T-helper 2 cell treated with Interferon-gamma antibody and Interleukin-4, amounts not matched to agents 5 μg/mL and 100 μg/mL, for 36 hours (primary cell): ENCODE results near the gene ATCAY.
"Not testable (repeated sequence)": the region's sequence is repeated elsewhere in the genome, so short reads cannot be mapped to it uniquely, and the experiment has no call there.

ENCODE experiments used
- DNase-seq: peaks from one replicate; pipeline ENCODE4 v3.0.0; 2021; ENCODE audit warnings: low spot score
- H3K27ac Mint-ChIP-seq: one replicate; pipeline ENCODE4 v1.8.0; 2021; ENCODE audit warnings: mild to moderate bottlenecking, mixed read lengths
- H3K27me3 Mint-ChIP-seq: one replicate; pipeline ENCODE4 v1.8.0; 2021; ENCODE audit warnings: low read depth, mixed read lengths
- H3K36me3 Mint-ChIP-seq: one replicate; pipeline ENCODE4 v1.8.0; 2021; ENCODE audit warnings: low read depth, mixed read lengths
- H3K4me1 Mint-ChIP-seq: one replicate; pipeline ENCODE4 v1.8.0; 2021; ENCODE audit warnings: low read depth, mixed read lengths
- H3K4me3 Mint-ChIP-seq: one replicate; pipeline ENCODE4 v1.8.0; 2022; ENCODE audit warnings: mild to moderate bottlenecking, moderate library complexity, mixed read lengths
- H3K9me3 Mint-ChIP-seq: one replicate; pipeline ENCODE4 v1.8.0; 2021; ENCODE audit warnings: mixed read lengths

ATCAY gene

DNA sequence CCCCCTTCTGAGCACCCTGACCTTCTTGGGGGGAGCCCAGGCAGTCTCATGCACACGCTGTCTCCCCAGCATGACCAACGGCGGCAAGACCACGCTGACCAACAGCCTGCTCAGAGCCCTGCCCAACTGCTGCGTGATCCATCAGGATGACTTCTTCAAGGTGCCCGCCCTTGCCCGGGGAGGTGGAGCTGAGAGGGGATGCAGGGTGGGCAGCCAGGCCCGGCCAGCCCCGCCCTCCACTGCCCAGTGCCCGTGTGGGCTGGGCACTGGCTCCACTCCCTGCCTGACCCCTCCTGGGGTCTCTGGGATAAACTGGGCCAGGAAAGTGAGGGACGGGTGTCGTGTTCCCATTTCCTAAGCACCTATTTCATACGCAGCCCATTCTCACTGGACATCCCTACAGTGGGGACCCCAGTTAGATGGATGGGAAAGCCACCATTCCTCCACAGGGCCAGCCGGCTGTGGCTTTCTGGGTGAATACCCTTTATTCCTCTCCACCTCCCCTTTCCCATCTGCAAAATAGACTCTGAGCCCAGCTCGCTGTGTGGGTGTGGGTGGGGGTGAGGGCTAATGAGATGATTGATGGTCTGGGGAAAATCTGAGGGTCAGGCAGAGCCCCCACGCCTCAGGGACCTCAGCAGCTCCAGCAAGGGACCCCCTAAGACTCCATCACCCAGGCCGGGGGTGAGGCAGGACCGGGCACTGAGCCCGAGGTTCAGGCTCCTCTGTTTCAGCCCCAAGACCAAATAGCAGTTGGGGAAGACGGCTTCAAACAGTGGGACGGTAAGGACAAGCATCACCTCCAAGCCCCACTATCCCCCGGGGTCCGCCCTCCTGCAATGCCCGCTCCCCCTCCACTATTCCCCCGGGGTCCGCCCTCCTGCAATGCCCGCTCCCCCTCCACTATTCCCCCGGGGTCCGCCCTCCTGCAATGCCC lies 56.3 kb downstream of the ATCAY start:
- no peak for DNase-seq
- Mint-ChIP-seq H3K9me3 (no peaks in the 10 kb centered on the region), H3K36me3 (no peaks in the 10 kb centered on the region), H3K27ac (no peak overlapping the region), H3K4me3 (no peak overlapping the region), H3K27me3 (peaks cover 20% of the 10 kb centered on the region), H3K4me1 (no peaks in the 10 kb centered on the region)

DNA sequence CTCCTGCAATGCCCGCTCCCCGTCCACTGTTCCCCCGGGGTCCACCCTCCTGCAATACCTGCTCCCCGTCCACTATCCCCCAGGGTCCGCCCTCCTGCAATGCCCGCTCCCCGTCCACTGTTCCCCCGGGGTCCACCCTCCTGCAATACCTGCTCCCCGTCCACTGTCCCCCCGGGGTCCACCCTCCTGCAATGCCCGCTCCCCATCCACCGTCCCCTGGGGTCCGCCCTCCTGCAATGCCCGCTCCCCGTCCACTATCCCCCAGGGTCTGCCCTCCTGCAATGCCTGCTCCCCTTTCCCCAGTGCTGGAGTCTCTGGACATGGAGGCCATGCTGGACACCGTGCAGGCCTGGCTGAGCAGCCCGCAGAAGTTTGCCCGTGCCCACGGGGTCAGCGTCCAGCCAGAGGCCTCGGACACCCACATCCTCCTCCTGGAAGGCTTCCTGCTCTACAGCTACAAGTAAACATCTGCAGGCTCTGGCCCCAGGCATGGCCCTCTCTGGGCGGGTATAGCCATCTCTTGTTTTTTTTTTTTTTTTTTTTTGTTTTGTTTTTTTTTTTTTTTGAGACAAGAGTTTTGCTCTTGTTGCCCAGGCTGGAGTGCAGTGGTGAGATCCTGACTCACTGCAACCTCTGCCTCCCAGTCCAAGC lies 57.9 kb downstream of the ATCAY start:
- not testable (repeated sequence) for H3K4me1 Mint-ChIP-seq, DNase-seq, H3K9me3 Mint-ChIP-seq, H3K36me3 Mint-ChIP-seq, H3K4me3 Mint-ChIP-seq, H3K27ac Mint-ChIP-seq
- H3K27me3 Mint-ChIP-seq = peaks cover 14% of the 10 kb centered on the region

DNA sequence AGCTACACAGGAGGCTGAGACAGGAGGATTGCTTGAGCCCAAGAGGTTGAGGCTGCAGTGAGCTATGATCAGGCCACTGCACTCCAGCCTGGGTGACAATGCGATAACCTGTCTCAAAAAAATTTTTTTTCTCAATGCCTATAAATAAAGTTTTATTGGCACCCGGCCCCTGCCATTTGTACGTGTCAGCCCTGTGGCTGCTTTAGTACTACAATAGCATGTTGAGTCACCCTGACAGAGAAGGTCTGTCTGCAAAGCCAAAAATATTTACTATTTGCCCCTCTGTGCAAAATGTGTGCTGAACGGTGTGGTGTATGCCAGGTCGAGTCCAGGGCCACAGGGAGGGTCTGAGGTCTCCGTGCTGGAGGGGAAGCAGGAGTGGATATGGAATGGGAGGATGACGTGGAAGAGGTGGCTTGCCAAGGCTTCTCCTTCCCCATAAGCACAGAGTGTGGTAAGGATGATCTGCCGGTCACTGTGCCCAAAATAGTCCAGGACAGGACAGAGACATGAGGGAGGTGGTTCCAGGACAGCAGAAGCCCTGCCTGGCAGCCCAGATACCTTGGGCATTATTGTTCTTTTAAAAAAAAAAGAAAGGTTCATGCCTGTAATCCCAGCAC lies 62.4 kb downstream of the ATCAY start:
- DNase-seq = no peak
- no peaks in the 10 kb centered on the region for H3K36me3 Mint-ChIP-seq
- no peak overlapping the region for H3K4me3 Mint-ChIP-seq
- H3K4me1 Mint-ChIP-seq = peaks cover 3% of the 10 kb centered on the region
- no peaks in the 10 kb centered on the region for H3K9me3 Mint-ChIP-seq
- no peaks in the 10 kb centered on the region for H3K27me3 Mint-ChIP-seq
- no peak overlapping the region for H3K27ac Mint-ChIP-seq

DNA sequence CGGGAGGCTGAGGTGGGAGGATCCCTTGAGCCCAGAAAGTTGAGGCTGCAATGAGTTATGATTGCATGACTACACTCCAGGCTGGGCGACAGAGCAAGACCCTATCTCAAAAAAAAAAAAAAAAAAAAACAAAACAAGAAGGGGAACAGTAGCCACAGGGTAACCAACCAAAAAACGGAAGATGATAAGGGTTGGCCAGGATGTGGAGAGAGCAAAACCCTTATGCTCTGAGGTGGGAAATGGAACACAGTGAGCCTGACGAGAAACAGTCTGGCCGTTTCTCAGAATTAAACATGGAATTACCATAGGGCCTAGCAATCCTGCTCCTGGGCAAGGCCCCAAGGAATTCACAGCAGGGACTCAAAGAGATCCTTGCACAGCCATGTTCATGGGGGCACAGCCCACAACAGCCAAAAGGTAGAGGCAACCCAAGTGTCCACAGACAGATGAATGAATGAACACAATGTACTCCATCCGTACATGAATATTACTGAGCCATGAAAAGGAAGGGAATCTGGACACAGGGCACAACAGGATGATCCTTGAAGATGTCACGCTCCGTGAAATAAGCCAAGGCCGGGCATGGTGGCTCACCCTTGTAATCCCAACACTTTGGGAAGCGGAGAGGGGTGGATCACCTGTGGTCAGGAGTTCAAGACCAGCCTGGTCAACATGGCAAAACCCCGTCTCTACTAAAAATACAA lies 63.7 kb downstream of the ATCAY start:
- no peaks in the 10 kb centered on the region for H3K27me3 Mint-ChIP-seq
- H3K9me3 Mint-ChIP-seq = no peaks in the 10 kb centered on the region
- DNase-seq = no peak
- no peaks in the 10 kb centered on the region for H3K36me3 Mint-ChIP-seq
- no peak overlapping the region for H3K27ac Mint-ChIP-seq
- peaks cover 3% of the 10 kb centered on the region for H3K4me1 Mint-ChIP-seq
- H3K4me3 Mint-ChIP-seq = no peak overlapping the region

DNA sequence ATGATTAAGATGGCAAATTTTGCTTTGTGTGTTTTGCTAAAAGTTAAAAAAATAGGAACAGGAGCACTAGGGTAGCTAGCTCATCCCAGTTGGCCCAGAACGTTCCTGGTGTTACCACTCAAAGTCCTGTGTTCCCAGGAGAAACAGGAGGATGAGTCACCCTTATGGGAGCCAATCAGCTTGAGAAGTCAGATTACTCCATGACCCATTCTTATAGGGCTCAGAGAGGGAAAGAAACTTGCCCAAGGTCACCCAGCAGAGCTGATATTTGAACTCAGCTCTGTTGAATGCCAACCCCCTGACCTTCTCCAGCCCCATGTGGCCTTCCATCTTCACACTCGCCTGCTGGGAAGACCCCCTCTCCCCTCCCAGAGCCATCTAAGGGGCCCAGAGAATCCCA lies 65.4 kb downstream of the ATCAY start:
- no peaks in the 10 kb centered on the region for H3K27me3 Mint-ChIP-seq
- H3K9me3 Mint-ChIP-seq = no peaks in the 10 kb centered on the region
- DNase-seq = no peak
- H3K4me3 Mint-ChIP-seq = no peak overlapping the region
- peaks cover 3% of the 10 kb centered on the region for H3K4me1 Mint-ChIP-seq
- H3K36me3 Mint-ChIP-seq = no peaks in the 10 kb centered on the region
- no peak overlapping the region for H3K27ac Mint-ChIP-seq

DNA sequence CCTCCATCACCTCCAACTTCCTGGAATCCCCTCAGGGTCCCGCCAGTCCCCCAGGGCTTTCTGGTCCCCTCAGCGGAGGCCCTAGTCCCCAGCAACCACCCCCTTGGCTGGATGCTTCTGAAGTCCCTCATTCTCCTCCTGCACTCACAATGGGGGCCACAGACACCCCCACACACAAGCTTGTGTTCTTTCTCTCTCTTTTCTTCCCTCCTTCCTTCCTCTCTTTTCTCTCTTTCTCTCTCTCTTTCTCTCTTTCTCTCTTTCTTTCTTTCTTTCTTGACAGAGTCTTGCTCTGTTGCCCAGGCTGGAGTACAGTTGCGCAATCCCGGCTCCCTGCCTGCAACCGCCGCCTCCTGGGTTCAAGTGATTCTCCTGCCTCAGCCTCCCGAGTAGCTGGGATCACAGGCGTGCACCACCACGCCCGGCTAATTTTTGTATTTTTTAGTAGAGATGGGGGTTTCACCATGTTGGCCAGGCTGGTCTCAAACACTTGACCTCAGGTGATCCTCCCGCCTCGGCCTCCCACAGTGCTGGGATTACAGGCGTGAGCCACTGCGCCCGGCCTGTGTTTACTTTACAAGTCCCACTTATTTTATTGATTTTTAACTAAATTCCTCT lies 66.9 kb downstream of the ATCAY start:
- not testable (repeated sequence) for DNase-seq, H3K4me1 Mint-ChIP-seq, H3K4me3 Mint-ChIP-seq

DNA sequence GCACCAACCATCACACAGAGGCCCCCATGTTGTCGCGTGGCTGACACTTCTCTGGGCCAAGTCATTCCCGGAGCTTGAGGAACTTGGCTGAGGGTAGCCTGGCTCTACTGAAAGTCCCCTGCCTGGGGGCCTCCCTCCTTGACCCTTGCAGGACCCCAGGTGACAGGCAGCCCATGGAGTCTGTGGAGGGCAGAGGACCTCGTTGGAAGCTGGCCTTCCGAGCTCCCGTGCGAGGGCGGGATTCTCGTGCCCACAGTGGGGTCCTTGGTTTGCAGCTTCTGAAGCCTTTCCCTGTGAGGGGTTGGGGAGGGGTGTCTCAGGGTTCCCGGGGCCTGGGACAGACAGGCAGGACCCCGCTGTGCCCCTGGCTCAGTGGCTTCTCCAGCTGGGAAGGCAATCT lies 68.8 kb downstream of the ATCAY start:
- Mint-ChIP-seq H3K27ac (no peak overlapping the region), H3K27me3 (no peaks in the 10 kb centered on the region), H3K4me1 (peaks cover under 1% of the 10 kb centered on the region), H3K36me3 (no peaks in the 10 kb centered on the region), H3K4me3 (no peak overlapping the region), H3K9me3 (no peaks in the 10 kb centered on the region)
- no peak for DNase-seq

More for the DNA sequence above, 66.9 kb downstream of the ATCAY start:
- not testable (repeated sequence) for H3K36me3 Mint-ChIP-seq, H3K9me3 Mint-ChIP-seq, H3K27me3 Mint-ChIP-seq, H3K27ac Mint-ChIP-seq

DNA sequence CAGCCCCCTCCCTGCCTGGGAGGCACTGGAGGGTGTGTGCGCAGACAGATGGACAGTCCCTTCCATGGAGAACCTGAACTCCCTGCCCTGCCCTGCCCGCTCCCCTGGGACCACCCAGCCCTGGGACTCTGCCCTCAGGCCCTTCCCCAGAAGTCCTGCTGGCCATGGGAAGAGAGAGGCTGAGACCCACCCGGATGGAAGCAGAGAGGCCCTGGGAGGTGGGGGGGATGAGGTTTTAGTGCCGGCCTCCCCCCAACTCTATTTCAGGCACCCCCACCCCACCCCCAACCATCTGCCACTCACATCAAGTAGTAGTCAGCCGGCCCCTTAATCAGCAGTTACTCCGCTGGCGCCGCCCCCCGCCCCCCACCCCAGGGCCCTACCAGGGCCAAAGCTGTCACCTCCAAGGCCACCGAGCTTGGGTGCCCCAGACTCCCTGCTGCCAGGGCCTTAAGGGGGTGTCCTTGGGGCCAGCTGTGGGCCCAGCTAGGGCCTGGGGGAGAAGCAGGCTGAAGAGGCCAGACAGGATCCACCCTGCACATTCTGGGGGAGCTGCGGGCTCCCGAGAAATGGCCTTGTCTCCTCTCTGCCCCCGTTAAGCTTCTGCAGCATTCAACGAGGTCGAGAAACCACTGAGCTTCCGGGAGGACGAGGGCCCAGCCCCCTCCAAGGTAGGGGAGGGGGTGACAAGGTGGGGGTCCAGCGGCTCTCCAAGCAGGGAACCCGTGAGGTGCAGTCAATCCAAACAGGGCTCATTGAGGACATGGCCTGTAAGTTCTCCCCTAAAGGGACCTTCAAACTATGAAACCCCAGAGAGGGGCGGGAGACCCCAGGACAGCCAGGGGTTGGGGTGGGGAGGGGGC lies 69.7 kb downstream of the ATCAY start:
- Mint-ChIP-seq H3K9me3 (no peaks in the 10 kb centered on the region), H3K4me3 (no peak overlapping the region), H3K4me1 (no peaks in the 10 kb centered on the region), H3K27ac (no peak overlapping the region), H3K27me3 (no peaks in the 10 kb centered on the region), H3K36me3 (no peaks in the 10 kb centered on the region)
- DNase-seq = no peak

DNA sequence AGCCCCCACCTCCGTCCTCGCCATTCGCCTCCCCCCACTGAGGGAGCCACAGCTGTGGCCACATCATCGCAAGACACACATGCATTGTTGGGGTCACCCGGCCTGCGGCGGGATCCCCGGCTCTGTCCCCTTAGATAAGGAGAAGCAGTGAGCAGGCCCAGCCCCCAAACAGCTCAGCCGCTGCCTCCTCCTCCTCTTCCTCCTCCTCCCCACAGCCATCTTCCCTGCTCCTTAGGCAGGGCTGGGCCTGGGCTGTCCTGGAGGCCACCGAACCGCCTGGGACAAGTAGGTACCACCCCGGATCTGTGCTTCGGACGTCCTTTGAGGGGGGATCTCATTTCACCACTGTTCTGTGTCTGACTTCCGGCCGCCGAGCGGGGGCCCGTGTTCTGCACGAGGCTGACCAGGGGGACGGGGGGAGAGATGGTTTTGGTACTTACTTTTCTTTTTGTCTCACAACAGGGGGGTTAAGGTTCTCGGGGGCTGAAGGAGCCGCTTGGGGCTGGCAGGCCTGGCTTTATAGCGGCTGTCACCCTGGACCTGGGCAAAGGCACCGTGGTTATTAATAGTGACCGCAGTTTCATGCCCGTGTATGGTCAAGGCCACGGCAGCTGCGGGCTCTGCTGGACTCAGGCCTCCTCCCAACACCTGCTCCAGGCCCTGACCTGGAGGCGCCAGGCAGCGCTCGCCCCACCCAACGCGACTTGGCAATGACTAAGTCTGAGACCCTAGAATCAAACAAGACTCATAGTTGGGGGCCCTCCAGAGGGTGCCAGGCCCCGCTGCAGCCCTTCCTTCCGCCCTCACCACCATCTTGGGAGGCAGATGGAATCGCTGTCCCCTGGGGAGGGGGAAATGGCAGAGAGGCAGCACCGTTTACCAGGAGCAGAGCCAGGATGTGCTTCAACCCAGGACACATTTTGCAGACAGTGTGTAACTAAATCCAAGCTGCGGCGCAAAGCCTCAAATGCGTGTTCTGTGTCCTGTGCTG lies 70.7 kb downstream of the ATCAY start:
- no peaks in the 10 kb centered on the region for H3K36me3 Mint-ChIP-seq
- no peak overlapping the region for H3K27ac Mint-ChIP-seq
- no peak for DNase-seq
- H3K4me1 Mint-ChIP-seq = no peaks in the 10 kb centered on the region
- H3K4me3 Mint-ChIP-seq = no peak overlapping the region
- no peaks in the 10 kb centered on the region for H3K9me3 Mint-ChIP-seq
- no peaks in the 10 kb centered on the region for H3K27me3 Mint-ChIP-seq

DNA sequence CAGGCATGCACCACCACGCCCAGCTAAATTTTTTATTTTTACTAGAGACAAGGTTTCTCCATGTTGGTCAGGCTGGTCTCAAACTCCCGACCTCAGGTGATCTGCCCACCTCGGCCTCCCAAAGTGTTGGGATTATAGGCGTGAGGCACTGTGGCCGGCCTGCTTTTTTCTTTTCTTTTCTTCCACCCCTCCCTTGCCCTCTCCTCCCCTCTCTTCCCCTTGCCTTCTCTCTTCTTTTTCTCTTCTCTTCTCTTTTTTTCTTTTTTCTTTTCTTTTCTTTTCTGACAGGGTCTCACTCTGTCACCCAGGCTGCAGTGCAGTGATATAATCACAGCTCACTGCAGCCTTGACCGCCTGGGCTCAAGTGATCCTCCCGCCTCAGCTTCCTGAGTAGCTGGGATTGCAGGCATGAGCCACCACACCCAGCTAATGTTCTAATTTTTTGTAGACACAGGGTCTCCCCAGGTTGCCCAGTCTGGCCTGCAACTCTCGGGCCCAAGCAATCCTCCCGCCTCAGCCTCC lies 72.3 kb downstream of the ATCAY start:
- not testable (repeated sequence) for H3K36me3 Mint-ChIP-seq, H3K9me3 Mint-ChIP-seq, H3K4me3 Mint-ChIP-seq, H3K27me3 Mint-ChIP-seq, H3K27ac Mint-ChIP-seq, DNase-seq, H3K4me1 Mint-ChIP-seq

DNA sequence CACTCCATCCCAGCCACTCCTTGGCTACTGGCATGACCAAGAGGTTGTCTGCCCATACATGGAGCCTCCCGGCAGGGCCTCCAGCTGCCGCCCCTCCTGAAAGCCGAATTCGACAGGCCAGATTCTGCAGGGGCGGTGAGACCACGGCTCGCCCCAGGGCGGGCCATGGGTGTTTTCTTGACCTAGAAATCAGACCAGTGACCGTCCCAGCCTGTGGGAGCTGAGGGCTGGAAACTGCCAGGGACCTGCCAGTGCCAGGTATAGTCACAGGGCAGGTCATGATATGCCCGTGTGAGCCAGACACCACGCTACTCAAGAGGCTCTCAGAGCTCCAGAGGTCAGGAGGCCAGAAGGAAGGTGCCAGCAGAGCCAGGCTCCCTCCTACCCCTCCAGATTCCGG lies 73.6 kb downstream of the ATCAY start:
- Mint-ChIP-seq H3K4me3 (no peak overlapping the region), H3K27ac (no peak overlapping the region), H3K4me1 (no peaks in the 10 kb centered on the region), H3K36me3 (no peaks in the 10 kb centered on the region), H3K9me3 (no peaks in the 10 kb centered on the region), H3K27me3 (no peaks in the 10 kb centered on the region)
- no peak for DNase-seq

DNA sequence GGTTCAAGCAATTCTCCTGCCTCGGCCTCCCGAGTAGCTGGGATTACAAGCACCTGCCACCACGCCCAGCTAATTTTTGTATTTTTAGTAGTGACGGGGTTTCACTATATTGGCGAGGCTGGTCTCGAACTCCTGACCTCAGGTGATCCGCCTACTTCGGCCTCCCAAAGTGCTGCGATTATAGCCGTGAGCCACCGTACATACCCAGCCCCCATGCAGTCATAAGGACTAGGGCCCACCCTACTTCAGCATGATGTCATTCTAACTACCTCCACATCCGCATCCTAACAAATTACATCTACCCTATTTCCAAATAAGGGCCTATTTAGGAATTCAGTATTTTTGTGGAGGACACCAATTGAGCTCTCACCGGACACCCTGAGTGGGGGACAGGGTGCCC lies 74.8 kb downstream of the ATCAY start:
- H3K9me3 Mint-ChIP-seq, H3K27me3 Mint-ChIP-seq, H3K36me3 Mint-ChIP-seq: not testable (repeated sequence)

More for the DNA sequence above, 74.8 kb downstream of the ATCAY start:
- not testable (repeated sequence) for H3K4me3 Mint-ChIP-seq, DNase-seq, H3K4me1 Mint-ChIP-seq, H3K27ac Mint-ChIP-seq
